HG03196 (cell line): Measurements from ENCODE around the gene VBP1.
A peak's percentile ranks its signal among the peaks of the same experiment; 100 is the strongest.
"Not testable (repeated sequence)": the region's sequence is repeated elsewhere in the genome, so short reads cannot be mapped to it uniquely, and the experiment has no call there.

Experiments
- ATAC-seq: cut with Tn5 transposase; IDR thresholded peaks from one replicate; pipeline ENCODE4 v1.9.1; 2021; ENCODE audit not compliant: unreplicated experiment

VBP1 gene, protein sequence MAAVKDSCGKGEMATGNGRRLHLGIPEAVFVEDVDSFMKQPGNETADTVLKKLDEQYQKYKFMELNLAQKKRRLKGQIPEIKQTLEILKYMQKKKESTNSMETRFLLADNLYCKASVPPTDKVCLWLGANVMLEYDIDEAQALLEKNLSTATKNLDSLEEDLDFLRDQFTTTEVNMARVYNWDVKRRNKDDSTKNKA

DNA sequence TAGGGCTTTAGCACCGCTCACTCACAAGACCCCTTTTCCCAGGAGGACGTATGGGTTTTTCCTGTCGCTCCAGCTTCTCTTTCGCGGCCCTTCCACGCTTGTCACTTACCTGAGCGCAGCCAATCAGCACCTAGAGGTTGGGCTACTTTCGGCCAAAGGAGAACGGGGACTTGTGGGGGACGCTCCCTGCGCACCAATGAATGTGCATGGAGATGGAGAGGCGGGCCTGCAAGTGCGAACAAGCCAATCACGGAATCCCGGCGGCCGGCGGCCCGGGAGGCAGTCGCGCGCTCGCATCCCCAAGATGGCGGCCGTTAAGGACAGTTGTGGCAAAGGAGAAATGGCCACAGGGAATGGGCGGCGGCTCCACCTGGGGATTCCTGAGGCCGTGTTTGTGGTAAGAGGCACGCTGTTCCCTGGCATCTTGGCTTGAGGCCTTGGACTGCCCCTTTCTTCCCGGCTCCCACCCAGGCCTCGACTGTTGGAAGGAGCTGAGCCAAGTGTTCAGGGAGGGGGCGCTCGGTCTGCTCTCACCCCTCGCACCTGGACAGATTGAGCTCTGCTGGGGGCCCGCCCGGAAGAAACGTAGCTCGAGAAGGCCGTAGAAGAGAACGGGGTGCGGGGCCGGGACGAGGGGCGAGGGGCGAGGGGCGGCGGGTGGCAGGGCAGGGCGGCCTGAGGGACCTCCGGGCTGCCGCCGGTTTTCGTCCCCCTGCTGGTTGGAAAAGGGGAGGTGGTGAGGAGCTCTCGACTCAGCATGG, at the start of gene VBP1:
Gene VBP1, plus strand, starts transcription at position 282 of the 761 bp plus-strand sequence. Its CDS starts 23 bp downstream, at position 305.
- ATAC-seq, result peak; percentile 96

GRCh38 chrX:155169881-155170280, 46.4 kb upstream of the VBP1 start:
- ATAC-seq, result no peak

DNA sequence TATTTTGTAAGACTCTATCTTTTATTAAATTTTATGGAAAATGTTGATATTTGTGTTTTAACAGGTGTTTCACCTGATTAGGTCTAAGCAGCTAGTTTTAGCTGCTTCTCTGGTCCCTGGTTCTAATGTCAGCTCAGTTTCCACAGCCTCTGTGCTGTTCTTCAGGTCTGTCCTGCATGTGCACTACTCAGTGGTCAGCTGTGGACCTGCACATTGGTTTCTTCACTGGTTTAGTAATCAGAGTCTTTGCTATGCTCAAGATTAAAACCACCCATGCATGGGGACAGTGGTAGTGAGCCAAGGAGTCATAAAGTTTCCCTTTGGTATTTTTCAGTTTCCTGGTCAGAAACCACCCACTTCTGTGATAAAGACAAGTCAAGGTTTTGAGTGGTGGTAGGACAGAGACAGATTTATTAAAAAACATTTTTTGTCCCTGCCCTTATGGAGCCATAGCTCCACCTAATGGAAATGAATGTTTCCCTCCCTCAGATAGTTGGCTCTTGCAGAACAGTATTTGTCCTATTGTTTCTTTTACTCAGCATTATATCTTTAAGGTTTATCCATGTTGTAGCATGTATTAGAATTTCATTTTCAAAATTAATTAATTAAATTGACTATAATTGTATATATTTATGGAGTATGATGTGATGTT, 36.8 kb upstream of the VBP1 start:
- no peak for ATAC-seq

GRCh38 chrX:155188786-155189185, 27.5 kb upstream of the VBP1 start:
- no peak for ATAC-seq

DNA sequence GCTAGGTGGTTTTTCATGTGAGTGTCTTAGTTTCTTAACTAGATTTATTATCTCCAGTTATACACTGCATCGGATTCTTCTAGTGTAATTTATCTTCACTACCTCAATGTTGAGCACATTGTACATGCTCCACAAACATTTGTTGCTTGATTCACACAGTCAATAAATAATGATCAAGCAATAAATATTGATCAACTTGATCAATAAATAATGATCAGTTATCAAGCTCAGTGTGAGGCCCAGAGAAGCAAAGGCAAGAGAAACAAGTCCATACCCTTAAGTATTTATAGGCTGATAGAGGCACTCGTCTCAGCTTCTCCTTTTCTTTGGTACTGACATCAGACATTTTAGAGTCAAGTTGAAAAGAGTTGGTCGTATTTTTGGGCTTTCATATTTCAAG, 5.1 kb upstream of the VBP1 start:
- no peak for ATAC-seq

- no peak for ATAC-seq
These were observed 2.5 kb upstream of the VBP1 start for GRCh38 chrX:155213731-155214130.

DNA sequence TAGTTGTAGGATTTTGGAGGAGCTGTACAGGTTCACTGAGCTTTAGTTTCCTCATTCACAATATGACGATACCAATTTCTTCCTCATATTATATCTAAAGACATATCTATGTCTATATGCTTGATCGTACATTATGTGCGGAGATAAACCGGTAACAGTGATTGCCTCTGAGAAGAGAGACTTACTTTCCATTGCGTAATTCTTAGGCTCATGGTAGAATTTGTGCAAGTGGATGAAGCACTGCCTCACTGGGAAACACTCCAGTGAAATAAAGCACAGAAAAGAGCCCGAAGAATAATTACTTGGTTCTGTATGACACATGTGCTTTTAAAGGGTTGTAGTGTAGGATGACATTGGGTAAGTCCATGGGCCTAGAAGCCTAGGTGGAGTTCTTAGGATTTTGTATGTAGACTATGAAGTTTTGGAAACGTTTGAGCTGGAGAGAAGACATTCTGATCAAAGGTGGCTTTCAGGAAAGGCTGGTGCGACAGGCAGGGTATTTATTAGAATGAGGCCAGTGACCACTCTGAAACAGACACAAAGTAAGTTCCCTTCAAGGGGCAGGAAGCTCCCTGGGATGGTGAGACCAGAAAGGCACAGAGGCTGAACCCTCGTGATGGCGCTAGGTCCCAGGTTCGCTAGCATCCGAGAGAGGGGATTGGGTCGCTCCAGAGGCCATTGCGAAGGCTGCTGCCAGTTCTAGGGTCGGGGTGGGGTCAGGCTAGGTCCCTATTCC, 649 bp upstream of the VBP1 start:
- peak; percentile 33 for ATAC-seq

GRCh38 chrX:155216940-155217440, 730 bp downstream of the VBP1 start:
- no peak for ATAC-seq

DNA sequence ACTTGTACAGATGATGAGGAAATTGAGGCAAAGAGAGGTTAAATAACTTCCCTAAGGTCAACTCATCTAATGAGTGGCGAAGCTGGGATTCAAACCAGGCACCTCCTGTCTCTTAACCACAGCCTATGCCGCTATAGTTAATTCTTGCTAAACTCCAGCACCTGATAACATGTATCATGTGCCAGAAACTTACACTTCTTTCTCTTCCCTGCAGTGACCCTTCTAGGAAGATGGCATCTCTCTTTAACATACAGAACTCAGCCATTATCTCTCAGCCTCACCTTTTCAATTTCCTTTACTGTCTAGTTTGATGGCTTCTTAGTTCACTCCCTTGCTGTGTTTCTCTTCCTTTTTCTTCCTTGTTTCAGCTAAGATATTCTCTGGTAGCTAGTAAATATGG, 2.5 kb downstream of the VBP1 start:
- no peak for ATAC-seq

GRCh38 chrX:155221351-155221750, 5.1 kb downstream of the VBP1 start:
- no peak for ATAC-seq

DNA sequence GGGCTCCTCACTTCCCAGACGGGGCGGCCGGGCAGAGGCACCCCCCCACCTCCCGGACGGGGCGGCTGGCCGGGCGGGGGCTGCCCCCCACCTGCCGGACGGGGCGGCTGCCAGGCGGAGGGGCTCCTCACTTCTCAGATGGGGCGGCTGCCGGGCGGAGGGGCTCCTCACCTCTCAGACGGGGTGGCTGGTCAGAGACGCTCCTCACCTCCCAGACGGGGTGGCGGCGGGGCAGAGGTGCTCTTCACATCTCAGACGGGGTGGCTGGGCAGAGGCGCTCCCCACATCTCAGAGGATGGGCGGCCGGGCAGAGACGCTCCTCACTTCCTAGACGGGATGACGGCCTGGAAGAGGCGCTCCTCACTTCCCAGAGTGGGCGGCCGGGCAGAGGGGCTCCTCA, 7.5 kb downstream of the VBP1 start:
- not testable (repeated sequence) for ATAC-seq

DNA sequence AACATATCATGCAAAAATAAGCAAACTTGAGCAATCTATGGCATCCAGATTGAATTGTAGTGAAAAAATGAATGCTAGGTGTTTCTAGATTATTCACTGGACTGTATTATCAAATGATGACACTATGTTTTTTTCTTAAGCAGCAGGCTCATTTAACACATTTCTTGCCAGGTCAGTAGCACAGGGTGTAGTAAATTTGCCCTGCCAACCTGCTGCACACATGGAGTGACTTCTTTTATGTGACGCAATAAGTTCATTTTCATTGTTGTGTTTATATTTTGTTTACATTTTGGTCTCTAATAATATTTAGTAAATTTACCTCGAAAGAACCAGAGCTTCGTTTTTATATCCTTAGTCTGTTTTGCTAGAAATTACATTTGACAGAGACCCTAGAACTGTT, 9.5 kb downstream of the VBP1 start:
- ATAC-seq, result no peak

DNA sequence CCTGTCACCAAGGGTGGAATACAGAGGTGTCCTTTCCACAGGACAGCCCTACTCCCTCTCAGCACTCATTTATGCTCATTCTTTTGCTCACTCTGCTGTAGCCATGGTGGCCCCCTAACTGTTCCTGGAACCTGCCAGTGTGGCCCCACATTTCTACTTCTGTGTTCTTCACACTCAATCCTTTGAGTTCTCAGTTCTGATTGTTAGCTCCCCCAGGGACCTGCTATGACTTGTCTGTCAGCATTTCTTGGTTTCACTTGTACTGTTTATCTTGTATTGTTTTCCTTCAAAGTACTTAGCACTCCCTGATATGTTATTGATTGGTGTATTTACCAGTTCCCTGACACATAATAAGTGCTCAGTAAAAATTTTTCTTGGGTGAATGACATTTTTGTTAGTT, 14.9 kb downstream of the VBP1 start:
- peak; percentile 80 for ATAC-seq

DNA sequence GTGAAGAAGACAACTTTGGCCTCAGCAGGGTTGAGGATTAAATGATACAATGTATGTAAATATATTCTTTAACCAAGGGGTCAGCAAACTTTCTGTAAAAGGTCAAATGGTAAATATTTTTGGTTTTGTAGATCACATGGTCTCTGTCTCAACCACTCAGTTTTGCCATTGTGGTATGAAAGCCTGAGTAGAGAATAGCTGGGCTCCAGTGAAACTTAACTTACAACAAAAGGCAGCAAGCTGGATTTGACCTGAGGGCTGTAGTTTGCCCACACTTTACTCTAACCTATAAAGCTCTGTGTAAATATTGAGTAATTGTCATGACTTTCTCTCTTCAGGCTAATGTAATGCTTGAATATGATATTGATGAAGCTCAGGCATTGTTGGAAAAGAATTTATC, 19.6 kb downstream of the VBP1 start:
- no peak for ATAC-seq

GRCh38 chrX:155237719-155238118, 21.5 kb downstream of the VBP1 start:
- no peak for ATAC-seq

DNA sequence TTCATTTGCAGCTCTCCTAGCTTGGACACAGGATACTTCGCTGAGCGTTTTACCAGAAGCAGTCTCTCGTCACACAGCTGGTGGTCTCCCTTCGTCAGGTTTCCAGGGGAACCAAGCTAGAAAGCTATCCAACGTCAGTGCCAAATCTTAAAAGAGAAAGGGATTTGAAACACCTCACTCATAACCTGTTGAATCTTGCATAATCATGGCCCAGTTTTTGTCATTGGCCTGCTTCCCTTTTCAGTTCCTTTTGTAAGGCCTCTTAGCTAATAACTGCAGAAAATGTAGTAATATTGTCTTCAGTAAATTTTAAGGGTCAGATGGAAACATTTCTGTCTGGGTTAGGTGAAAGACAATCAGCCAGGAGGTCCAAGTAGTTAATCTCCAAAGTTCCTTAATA, 26.0 kb downstream of the VBP1 start:
- ATAC-seq, result no peak

DNA sequence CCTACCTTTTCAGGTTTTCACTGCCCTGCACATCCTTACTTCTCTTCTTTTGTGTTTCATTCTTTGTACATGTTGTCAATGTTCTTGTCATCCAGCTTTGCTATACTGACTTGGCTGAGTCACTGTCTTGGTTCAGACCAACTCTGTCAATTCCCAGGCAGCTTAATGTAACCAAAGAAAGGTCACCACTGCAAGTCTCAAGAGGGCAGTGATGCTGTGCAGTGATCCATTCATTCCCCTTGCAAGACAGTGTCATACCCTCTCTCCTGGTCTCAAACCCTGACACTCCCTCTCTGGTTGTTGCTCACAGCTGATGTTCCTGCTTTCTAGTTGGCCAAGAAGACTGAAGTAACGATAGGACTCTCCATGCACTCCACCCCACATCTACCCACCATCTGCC, 30.5 kb downstream of the VBP1 start:
- ATAC-seq, result no peak

GRCh38 chrX:155247497-155247896, 31.2 kb downstream of the VBP1 start:
- ATAC-seq, result no peak

DNA sequence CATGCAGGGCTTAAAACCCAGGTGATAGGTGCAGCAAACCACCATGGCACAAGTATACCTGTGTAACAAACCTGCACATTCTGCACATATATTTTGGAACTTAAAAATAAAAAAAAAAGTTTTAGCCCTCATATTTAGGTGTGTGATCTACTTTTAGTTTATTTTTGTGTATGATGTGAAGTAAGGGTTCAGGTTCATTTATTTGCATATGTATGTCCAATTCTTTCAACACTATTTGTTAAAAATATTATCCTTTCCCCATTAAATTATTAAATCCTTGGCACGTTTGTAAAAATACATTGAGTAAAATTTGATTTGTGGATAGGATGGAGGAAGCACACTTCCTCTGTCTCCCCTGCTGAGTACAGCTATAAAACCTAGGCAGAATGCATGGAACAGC, 35.1 kb downstream of the VBP1 start:
- ATAC-seq, result no peak

GRCh38 chrX:155259752-155260151, 43.5 kb downstream of the VBP1 start:
- ATAC-seq, result no peak

GRCh38 chrX:155262970-155263754, 46.9 kb downstream of the VBP1 start:
- ATAC-seq, result no peak
